ENCODE data around the gene ATP1A2. TPM values are rescaled to one million over a fixed set of nuclear protein-coding genes. Genes with fewer than 3 reads are reported as not detected.

Gene ATP1A2
- total RNA-seq, 1 experiment from 2014 or later: 0.15 TPM

GRCh38 chr1:160154790-160155189 lies 39.2 kb downstream of the ATP1A2 start:
- no peak for ATAC-seq
- CTCF ChIA-PET: no interaction called here
- no TSS peak for BruUV-seq (replicated peaks)

GRCh38 chr1:160156361-160156760 lies 40.8 kb downstream of the ATP1A2 start:
- no TSS peak for BruUV-seq (replicated peaks)
- POLR2A ChIA-PET: no interaction called here
- intact Hi-C loops (cut with micrococcal nuclease; ENCODE audit: unreplicated experiment): no loop called here

More at GRCh38 chr1:160154790-160155189, 39.2 kb downstream of the ATP1A2 start:
- intact Hi-C loops (cut with micrococcal nuclease; ENCODE audit: unreplicated experiment) (no loop called here), in situ Hi-C loops (cut with HindIII; ENCODE audit: low pct_unique_long_range_greater_than_20kb, low sequenced_read_pairs) (no loop called here)
- no peaks in the 10 kb centered on the region for H3K36me3 ChIP-seq (ENCODE audit: control insufficient read depth, insufficient read depth, low read length)
- no peaks in the 10 kb centered on the region for H3K4me1 ChIP-seq (ENCODE audit: control insufficient read depth, insufficient read depth, low read length)
- H3K4me3 ChIP-seq (ENCODE audit: low read depth in 2 of 2, low read length in 2 of 2): no peak overlapping the region
- no peaks in the 10 kb centered on the region for H3K9me3 ChIP-seq (ENCODE audit: control insufficient read depth, insufficient read depth, low read depth, low read length)
- no peak for DNase-seq (ENCODE audit: low read depth, low spot score)
- TF ChIP-seq TCF7L2 (IDR thresholded peaks at IDR 0.05; ENCODE audit: low read depth, low read length) (no peak), SIN3A (IDR thresholded peaks at IDR 0.05; ENCODE audit: borderline replicate concordance, insufficient read depth, low read depth, low read length) (no peak), POLR2AphosphoS5 (IDR thresholded peaks at IDR 0.05; ENCODE audit: low read depth, low read length) (no peak), CTCF (IDR thresholded peaks at IDR 0.05) (no peak), REST (IDR thresholded peaks at IDR 0.05; ENCODE audit: insufficient read depth in 1 of 2, low read depth in 2 of 2, low read length in 1 of 2) (no peak)
- no peaks in the 10 kb centered on the region for H3K27me3 ChIP-seq (ENCODE audit: control insufficient read depth, insufficient read depth, low read length)
- no peak overlapping the region for H3K27ac ChIP-seq (ENCODE audit: low read length)
- POLR2A ChIA-PET: no interaction called here

More at GRCh38 chr1:160156361-160156760, 40.8 kb downstream of the ATP1A2 start:
- no peak for DNase-seq (ENCODE audit: low read depth, low spot score)
- CTCF ChIA-PET: no interaction called here
- Histone ChIP-seq H3K27me3 (ENCODE audit: control insufficient read depth, insufficient read depth, low read length) (no peaks in the 10 kb centered on the region), H3K4me3 (ENCODE audit: low read depth in 2 of 2, low read length in 2 of 2) (no peak overlapping the region), H3K36me3 (ENCODE audit: control insufficient read depth, insufficient read depth, low read length) (no peaks in the 10 kb centered on the region), H3K27ac (ENCODE audit: low read length) (no peak overlapping the region), H3K4me1 (ENCODE audit: control insufficient read depth, insufficient read depth, low read length) (no peaks in the 10 kb centered on the region), H3K9me3 (ENCODE audit: control insufficient read depth, insufficient read depth, low read depth, low read length) (no peaks in the 10 kb centered on the region)
- in situ Hi-C loops (cut with HindIII; ENCODE audit: low pct_unique_long_range_greater_than_20kb, low sequenced_read_pairs): no loop called here
- no peak for TF ChIP-seq REST (IDR thresholded peaks at IDR 0.05; ENCODE audit: insufficient read depth in 1 of 2, low read depth in 2 of 2, low read length in 1 of 2)
- TF ChIP-seq TCF7L2 (IDR thresholded peaks at IDR 0.05; ENCODE audit: low read depth, low read length): no peak
- no peak for ATAC-seq

Data from Panc1 (cell line).